Tibial nerve (tissue), 4 donors: Measurements from ENCODE around the gene CNOT6.

Source experiments
- EP300 ChIP-seq, 2 donors: sonication (generic); formaldehyde crosslinking; IDR thresholded peaks; one replicate each; pipeline ENCODE4 v1.6.1; 2017; ENCODE audit warnings: antibody characterized with exemption in 2 of 2, mild to moderate bottlenecking in 1 of 2
- POLR2A ChIP-seq, 2 donors: fragments of 450-650 bp; IDR thresholded peaks; one replicate each; pipeline ENCODE4 v1.6.1; 2017; ENCODE audit warnings: antibody characterized with exemption in 2 of 2, mild to moderate bottlenecking in 2 of 2, moderate library complexity in 2 of 2
- TF ChIP-seq, protein P1 (sequence below), 5 experiments: fragments of 200-600 bp in 3 of 5; fragments of 450-650 bp in 2 of 5; sonication (generic) in 3 of 5; IDR thresholded peaks; one replicate each; pipeline ENCODE4 v1.5.1; 2016 to 2019; ENCODE audit warnings: antibody characterized with exemption in 5 of 5, mild to moderate bottlenecking in 3 of 5, moderate library complexity in 2 of 5

DNA sequence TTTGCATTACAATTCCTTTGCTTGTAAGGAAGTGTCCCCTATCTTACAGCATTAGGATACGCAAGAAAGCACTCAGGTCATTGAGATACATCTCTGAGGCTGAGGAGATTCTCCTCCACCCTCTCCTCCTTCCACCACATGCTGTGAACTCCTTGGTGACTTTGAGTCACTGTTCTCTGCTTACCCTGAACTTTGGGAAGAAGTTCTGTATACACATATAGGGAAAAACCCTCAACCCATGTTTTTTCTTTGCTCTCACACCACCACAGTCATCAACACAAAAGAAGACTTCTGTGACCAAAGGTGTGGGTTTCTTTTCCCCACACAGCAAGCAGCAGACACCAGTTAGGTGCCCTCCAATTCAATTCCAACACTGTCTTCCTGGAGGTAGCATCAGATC, 38.1 kb downstream of the CNOT6 start:
- TF ChIP-seq, protein P1, sequence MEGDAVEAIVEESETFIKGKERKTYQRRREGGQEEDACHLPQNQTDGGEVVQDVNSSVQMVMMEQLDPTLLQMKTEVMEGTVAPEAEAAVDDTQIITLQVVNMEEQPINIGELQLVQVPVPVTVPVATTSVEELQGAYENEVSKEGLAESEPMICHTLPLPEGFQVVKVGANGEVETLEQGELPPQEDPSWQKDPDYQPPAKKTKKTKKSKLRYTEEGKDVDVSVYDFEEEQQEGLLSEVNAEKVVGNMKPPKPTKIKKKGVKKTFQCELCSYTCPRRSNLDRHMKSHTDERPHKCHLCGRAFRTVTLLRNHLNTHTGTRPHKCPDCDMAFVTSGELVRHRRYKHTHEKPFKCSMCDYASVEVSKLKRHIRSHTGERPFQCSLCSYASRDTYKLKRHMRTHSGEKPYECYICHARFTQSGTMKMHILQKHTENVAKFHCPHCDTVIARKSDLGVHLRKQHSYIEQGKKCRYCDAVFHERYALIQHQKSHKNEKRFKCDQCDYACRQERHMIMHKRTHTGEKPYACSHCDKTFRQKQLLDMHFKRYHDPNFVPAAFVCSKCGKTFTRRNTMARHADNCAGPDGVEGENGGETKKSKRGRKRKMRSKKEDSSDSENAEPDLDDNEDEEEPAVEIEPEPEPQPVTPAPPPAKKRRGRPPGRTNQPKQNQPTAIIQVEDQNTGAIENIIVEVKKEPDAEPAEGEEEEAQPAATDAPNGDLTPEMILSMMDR (IDR thresholded peaks at IDR 0.05) = no peak
- no peak for TF ChIP-seq EP300 (IDR thresholded peaks at IDR 0.05)
- TF ChIP-seq POLR2A (IDR thresholded peaks at IDR 0.05) = no peak
